WTC11 (cell line): ENCODE results near the gene TERF2IP. TPM values are rescaled to one million over a fixed set of nuclear protein-coding genes. Genes with fewer than 3 reads are reported as not detected.

ENCODE experiments used
- ATAC-seq: fragments of 200-7000 bp; cut with Tn5 transposase; 2 replicates; pipeline ENCODE4 v1.10.0; 2021; ENCODE audit warnings: mild to moderate bottlenecking, moderate library complexity
- CTCF ChIA-PET: fragments of 300-600 bp; sonication (Branson Sonifier 250); formaldehyde crosslinking; loops from one replicate; lab custom pipeline; 2021; ENCODE audit warnings: antibody characterized with exemption; lab: Charles Lee
- POLR2A ChIA-PET: fragments of 350-600 bp; sonication (Branson Sonifier 250); formaldehyde crosslinking; loops from one replicate; lab custom pipeline; 2021; ENCODE audit warnings: antibody characterized with exemption; lab: Charles Lee
- DNase-seq: peaks from one replicate; pipeline ENCODE4 v3.0.0; 2021; ENCODE audit warnings: low spot score
- H3K27ac Mint-ChIP-seq: 2 replicates; pipeline ENCODE4 v1.8.0; 2021; ENCODE audit warnings: mixed read lengths
- H3K27me3 Mint-ChIP-seq: 2 replicates; pipeline ENCODE4 v1.8.0; 2021; ENCODE audit warnings: low read depth, mild to moderate bottlenecking, moderate library complexity, mixed read lengths
- H3K36me3 Mint-ChIP-seq: 2 replicates; pipeline ENCODE4 v1.8.0; 2021; ENCODE audit warnings: mixed read lengths
- H3K4me1 Mint-ChIP-seq: 2 replicates; pipeline ENCODE4 v1.8.0; 2022; ENCODE audit warnings: mixed read lengths
- H3K4me3 Mint-ChIP-seq: 2 replicates; pipeline ENCODE4 v1.8.0; 2021; ENCODE audit warnings: mild to moderate bottlenecking, moderate library complexity, mixed read lengths
- H3K9me3 Mint-ChIP-seq: 2 replicates; pipeline ENCODE4 v1.8.0; 2021; ENCODE audit warnings: mixed read lengths
- EMX1 ChIP-seq: fragments of 250-450 bp; sonication (Bioruptor Pico); IDR thresholded peaks from 2 replicates; pipeline ENCODE4 v1.8.0; 2021; ENCODE audit warnings: mild to moderate bottlenecking
- ESRRA ChIP-seq: sonication (generic); formaldehyde crosslinking; IDR thresholded peaks from 2 replicates; pipeline ENCODE4 v1.8.1; 2022; ENCODE audit warnings: mild to moderate bottlenecking, missing genetic modification reagents, borderline replicate concordance
- ETV6 ChIP-seq: sonication (generic); formaldehyde crosslinking; IDR thresholded peaks from 2 replicates; pipeline ENCODE4 v1.8.1; 2022; ENCODE audit warnings: mild to moderate bottlenecking, missing genetic modification reagents
- GRHL2 ChIP-seq: fragments of 250-450 bp; sonication (Bioruptor Pico); IDR thresholded peaks from 2 replicates; pipeline ENCODE4 v1.8.0; 2022; ENCODE audit warnings: mild to moderate bottlenecking, moderate library complexity; ENCODE audit not compliant: insufficient replicate concordance, severe bottlenecking
- JAZF1 ChIP-seq: fragments of 250-450 bp; sonication (Bioruptor Pico); IDR thresholded peaks from 2 replicates; pipeline ENCODE4 v1.9.0; 2021; ENCODE audit warnings: moderate library complexity, mild to moderate bottlenecking, inconsistent platforms
- NFATC4 ChIP-seq: fragments of 250-450 bp; sonication (Bioruptor Pico); IDR thresholded peaks from 2 replicates; pipeline ENCODE4 v1.9.0; 2021; ENCODE audit warnings: mild to moderate bottlenecking
- NFYB ChIP-seq: sonication (generic); formaldehyde crosslinking; conservative IDR thresholded peaks from 2 replicates; pipeline ENCODE4 v1.8.0; 2022; ENCODE audit warnings: low read depth, missing genetic modification reagents
- RELA ChIP-seq: sonication (generic); formaldehyde crosslinking; IDR thresholded peaks from 2 replicates; pipeline ENCODE4 v1.8.1; 2022; ENCODE audit warnings: missing genetic modification reagents, mild to moderate bottlenecking, borderline replicate concordance
- SP1 ChIP-seq: sonication (generic); formaldehyde crosslinking; conservative IDR thresholded peaks from 2 replicates; pipeline ENCODE4 v1.8.1; 2022; ENCODE audit warnings: missing genetic modification reagents
- TEAD1 ChIP-seq: sonication (generic); formaldehyde crosslinking; IDR thresholded peaks from 2 replicates; pipeline ENCODE4 v1.8.0; 2022; ENCODE audit warnings: mild to moderate bottlenecking, missing genetic modification reagents
- ZNF219 ChIP-seq: sonication (generic); formaldehyde crosslinking; IDR thresholded peaks from 2 replicates; pipeline ENCODE4 v1.8.0; 2023; ENCODE audit warnings: missing genetic modification reagents, mild to moderate bottlenecking, borderline replicate concordance
- ZNF317 ChIP-seq: sonication (generic); formaldehyde crosslinking; IDR thresholded peaks from 2 replicates; pipeline ENCODE4 v1.8.1; 2023; ENCODE audit warnings: low read depth, mild to moderate bottlenecking, moderate library complexity, missing genetic modification reagents, borderline replicate concordance
- ZNF423 ChIP-seq: fragments of 250-450 bp; sonication (Bioruptor Pico); IDR thresholded peaks from 2 replicates; pipeline ENCODE4 v2.1.2; 2022; ENCODE audit warnings: mild to moderate bottlenecking, moderate library complexity
- ZNF671 ChIP-seq: fragments of 250-450 bp; sonication (Bioruptor Pico); IDR thresholded peaks from 2 replicates; pipeline ENCODE4 v1.8.0; 2021; ENCODE audit warnings: mild to moderate bottlenecking
- total RNA-seq: library from RNA; stranded (reverse); gene quantifications from 3 replicates; pipeline ENCODE4 v1.2.3, GENCODE V29; 2021
- TF ChIP-seq, protein P1 (sequence below): sonication (generic); formaldehyde crosslinking; IDR thresholded peaks from 2 replicates; pipeline ENCODE4 v1.8.0; 2022; ENCODE audit warnings: mild to moderate bottlenecking, missing genetic modification reagents
- TF ChIP-seq, protein P2 (sequence below): sonication (generic); formaldehyde crosslinking; IDR thresholded peaks from 2 replicates; pipeline ENCODE4 v1.8.0; 2022; ENCODE audit warnings: missing genetic modification reagents
- TF ChIP-seq, protein P3 (sequence below): sonication (generic); formaldehyde crosslinking; IDR thresholded peaks from 2 replicates; pipeline ENCODE4 v1.8.1; 2022; ENCODE audit warnings: mild to moderate bottlenecking, missing genetic modification reagents, moderate library complexity, borderline replicate concordance
- TF ChIP-seq, protein P4 (sequence below): sonication (generic); formaldehyde crosslinking; IDR thresholded peaks from 2 replicates; pipeline ENCODE4 v1.8.0; 2022; ENCODE audit warnings: mild to moderate bottlenecking, missing genetic modification reagents
- TF ChIP-seq, protein P5 (sequence below): sonication (generic); formaldehyde crosslinking; IDR thresholded peaks from 2 replicates; pipeline ENCODE4 v1.8.0; 2022; ENCODE audit warnings: mild to moderate bottlenecking, missing genetic modification reagents
- TF ChIP-seq, protein P6 (sequence below): sonication (generic); formaldehyde crosslinking; IDR thresholded peaks from 2 replicates; pipeline ENCODE4 v1.8.1; 2023; ENCODE audit warnings: mild to moderate bottlenecking, missing genetic modification reagents, moderate library complexity

The TERF2IP gene
- total RNA-seq, 1 experiment from 2014 or later = 14.7 TPM

DNA sequence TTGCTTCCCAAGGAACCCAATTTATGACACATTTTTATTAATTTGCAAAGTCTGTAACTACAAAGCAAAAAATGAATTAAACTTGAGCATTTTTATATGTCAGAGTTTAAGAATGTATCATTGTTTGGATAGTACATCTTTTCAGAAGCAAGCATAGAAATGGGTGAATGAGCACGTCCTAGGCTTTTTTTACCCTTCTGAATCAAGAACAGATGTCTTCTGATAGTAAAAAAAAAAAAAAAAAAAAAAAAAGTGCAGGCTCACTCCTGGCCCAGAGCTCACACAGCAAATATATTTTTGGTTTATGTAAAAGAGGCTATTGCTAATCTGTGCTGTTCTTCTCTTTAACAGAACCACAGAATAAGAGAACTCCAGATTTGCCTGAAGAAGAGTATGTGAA lies 6.3 kb downstream of the TERF2IP start (continued):
- TF ChIP-seq, protein P1, sequence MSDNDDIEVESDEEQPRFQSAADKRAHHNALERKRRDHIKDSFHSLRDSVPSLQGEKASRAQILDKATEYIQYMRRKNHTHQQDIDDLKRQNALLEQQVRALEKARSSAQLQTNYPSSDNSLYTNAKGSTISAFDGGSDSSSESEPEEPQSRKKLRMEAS = no peak
- no peak for TF ChIP-seq ZNF219 (CRISPR knock-in tag)
- no peak for TF ChIP-seq RELA (CRISPR knock-in tag)
- TF ChIP-seq ETV6 (CRISPR knock-in tag) = no peak
- TF ChIP-seq, protein P2, sequence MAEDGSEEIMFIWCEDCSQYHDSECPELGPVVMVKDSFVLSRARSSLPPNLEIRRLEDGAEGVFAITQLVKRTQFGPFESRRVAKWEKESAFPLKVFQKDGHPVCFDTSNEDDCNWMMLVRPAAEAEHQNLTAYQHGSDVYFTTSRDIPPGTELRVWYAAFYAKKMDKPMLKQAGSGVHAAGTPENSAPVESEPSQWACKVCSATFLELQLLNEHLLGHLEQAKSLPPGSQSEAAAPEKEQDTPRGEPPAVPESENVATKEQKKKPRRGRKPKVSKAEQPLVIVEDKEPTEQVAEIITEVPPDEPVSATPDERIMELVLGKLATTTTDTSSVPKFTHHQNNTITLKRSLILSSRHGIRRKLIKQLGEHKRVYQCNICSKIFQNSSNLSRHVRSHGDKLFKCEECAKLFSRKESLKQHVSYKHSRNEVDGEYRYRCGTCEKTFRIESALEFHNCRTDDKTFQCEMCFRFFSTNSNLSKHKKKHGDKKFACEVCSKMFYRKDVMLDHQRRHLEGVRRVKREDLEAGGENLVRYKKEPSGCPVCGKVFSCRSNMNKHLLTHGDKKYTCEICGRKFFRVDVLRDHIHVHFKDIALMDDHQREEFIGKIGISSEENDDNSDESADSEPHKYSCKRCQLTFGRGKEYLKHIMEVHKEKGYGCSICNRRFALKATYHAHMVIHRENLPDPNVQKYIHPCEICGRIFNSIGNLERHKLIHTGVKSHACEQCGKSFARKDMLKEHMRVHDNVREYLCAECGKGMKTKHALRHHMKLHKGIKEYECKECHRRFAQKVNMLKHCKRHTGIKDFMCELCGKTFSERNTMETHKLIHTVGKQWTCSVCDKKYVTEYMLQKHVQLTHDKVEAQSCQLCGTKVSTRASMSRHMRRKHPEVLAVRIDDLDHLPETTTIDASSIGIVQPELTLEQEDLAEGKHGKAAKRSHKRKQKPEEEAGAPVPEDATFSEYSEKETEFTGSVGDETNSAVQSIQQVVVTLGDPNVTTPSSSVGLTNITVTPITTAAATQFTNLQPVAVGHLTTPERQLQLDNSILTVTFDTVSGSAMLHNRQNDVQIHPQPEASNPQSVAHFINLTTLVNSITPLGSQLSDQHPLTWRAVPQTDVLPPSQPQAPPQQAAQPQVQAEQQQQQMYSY (CRISPR knock-in tag) = no peak
- TF ChIP-seq, protein P3, sequence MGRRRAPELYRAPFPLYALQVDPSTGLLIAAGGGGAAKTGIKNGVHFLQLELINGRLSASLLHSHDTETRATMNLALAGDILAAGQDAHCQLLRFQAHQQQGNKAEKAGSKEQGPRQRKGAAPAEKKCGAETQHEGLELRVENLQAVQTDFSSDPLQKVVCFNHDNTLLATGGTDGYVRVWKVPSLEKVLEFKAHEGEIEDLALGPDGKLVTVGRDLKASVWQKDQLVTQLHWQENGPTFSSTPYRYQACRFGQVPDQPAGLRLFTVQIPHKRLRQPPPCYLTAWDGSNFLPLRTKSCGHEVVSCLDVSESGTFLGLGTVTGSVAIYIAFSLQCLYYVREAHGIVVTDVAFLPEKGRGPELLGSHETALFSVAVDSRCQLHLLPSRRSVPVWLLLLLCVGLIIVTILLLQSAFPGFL (CRISPR knock-in tag) = no peak
- no peak for TF ChIP-seq ZNF671 (CRISPR knock-in tag)
- TF ChIP-seq ZNF423 (CRISPR knock-in tag) = no peak
- no peak for TF ChIP-seq GRHL2 (CRISPR knock-in tag)

DNA sequence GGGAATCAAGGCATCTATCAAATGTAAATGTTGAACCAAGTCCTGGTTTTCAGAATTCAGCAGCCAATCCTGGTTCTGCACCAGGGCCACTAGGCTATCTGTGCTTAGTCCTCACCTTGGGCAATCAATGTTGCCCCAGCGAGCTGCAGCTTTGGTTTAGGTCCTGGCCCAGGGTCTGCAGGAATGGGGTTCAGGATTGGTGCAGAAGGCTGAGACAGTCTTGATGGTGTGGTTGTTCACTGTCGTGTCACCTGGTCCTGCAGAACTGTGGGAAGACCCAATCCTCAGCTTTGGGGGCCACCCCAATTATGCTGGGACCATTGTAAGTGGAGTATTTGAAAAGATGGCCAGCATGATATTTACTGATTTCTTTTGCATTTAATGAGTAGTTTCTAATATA lies 10.6 kb downstream of the TERF2IP start:
- no peaks in the 10 kb centered on the region for H3K4me1 Mint-ChIP-seq
- peaks cover 39% of the 10 kb centered on the region for H3K36me3 Mint-ChIP-seq
- DNase-seq (no peak), ATAC-seq (no peak)
- H3K27me3 Mint-ChIP-seq = no peaks in the 10 kb centered on the region
- POLR2A ChIA-PET = no interaction called here
- no peaks in the 10 kb centered on the region for H3K9me3 Mint-ChIP-seq
- no peak overlapping the region for H3K4me3 Mint-ChIP-seq
- CTCF ChIA-PET = no interaction called here
- no peak overlapping the region for H3K27ac Mint-ChIP-seq
- TF ChIP-seq NFATC4 (CRISPR knock-in tag) = no peak
- TF ChIP-seq, protein P4, sequence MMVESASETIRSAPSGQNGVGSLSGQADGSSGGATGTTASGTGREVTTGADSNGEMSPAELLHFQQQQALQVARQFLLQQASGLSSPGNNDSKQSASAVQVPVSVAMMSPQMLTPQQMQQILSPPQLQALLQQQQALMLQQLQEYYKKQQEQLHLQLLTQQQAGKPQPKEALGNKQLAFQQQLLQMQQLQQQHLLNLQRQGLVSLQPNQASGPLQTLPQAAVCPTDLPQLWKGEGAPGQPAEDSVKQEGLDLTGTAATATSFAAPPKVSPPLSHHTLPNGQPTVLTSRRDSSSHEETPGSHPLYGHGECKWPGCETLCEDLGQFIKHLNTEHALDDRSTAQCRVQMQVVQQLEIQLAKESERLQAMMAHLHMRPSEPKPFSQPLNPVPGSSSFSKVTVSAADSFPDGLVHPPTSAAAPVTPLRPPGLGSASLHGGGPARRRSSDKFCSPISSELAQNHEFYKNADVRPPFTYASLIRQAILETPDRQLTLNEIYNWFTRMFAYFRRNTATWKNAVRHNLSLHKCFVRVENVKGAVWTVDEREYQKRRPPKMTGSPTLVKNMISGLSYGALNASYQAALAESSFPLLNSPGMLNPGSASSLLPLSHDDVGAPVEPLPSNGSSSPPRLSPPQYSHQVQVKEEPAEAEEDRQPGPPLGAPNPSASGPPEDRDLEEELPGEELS (CRISPR knock-in tag) = no peak
- no peak for TF ChIP-seq TEAD1 (CRISPR knock-in tag)
- TF ChIP-seq, all 79 proteins: peak for 0

DNA sequence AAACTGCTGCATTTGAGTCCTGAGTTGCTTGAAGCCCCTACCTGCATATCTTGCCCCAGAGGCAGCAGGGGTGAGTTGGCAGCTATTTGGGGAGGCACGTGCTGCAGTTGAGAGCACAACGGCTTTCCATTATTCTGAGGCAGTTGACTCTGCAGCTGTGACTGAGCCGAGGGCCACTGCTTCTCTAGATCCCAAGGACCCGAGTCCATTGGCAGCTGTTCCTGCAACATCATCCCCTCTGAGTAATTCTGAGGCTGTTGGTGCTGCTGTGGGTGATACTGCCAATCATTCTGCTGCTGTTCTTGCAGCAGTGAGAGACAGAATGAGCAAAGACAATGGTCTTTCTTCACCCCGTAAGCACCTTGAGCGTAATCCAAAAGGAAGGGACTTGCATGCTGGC lies 12.7 kb downstream of the TERF2IP start:
- TF ChIP-seq JAZF1 (CRISPR knock-in tag) (no peak), ESRRA (CRISPR knock-in tag) (no peak), NFYB (CRISPR knock-in tag) (no peak), ZNF423 (CRISPR knock-in tag) (no peak), ZNF317 (CRISPR knock-in tag) (no peak), SP1 (CRISPR knock-in tag) (no peak), RELA (CRISPR knock-in tag) (no peak), EMX1 (CRISPR knock-in tag) (no peak)
- TF ChIP-seq, protein P5, sequence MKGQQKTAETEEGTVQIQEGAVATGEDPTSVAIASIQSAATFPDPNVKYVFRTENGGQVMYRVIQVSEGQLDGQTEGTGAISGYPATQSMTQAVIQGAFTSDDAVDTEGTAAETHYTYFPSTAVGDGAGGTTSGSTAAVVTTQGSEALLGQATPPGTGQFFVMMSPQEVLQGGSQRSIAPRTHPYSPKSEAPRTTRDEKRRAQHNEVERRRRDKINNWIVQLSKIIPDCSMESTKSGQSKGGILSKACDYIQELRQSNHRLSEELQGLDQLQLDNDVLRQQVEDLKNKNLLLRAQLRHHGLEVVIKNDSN (CRISPR knock-in tag) = no peak
- TF ChIP-seq, protein P6, sequence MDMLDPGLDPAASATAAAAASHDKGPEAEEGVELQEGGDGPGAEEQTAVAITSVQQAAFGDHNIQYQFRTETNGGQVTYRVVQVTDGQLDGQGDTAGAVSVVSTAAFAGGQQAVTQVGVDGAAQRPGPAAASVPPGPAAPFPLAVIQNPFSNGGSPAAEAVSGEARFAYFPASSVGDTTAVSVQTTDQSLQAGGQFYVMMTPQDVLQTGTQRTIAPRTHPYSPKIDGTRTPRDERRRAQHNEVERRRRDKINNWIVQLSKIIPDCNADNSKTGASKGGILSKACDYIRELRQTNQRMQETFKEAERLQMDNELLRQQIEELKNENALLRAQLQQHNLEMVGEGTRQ (CRISPR knock-in tag) = no peak
- TF ChIP-seq, protein P1 = no peak
- TF ChIP-seq, all 79 proteins: peak for 0
- no peak overlapping the region for H3K27ac Mint-ChIP-seq
- CTCF ChIA-PET = no interaction called here
- ATAC-seq (no peak), DNase-seq (no peak)
- H3K36me3 Mint-ChIP-seq = peaks cover 24% of the 10 kb centered on the region
- no peaks in the 10 kb centered on the region; the same call in 1 of the 2 replicates for H3K27me3 Mint-ChIP-seq
- H3K4me1 Mint-ChIP-seq = no peaks in the 10 kb centered on the region
- peaks cover 11% of the 10 kb centered on the region for H3K9me3 Mint-ChIP-seq
- POLR2A ChIA-PET = interaction anchor here (0.6 kb wide), 2 partner anchors 104 to 124 kb away, joined by 4 read pairs; no protein-coding TSS in a partner anchor
- H3K4me3 Mint-ChIP-seq = no peak overlapping the region
